ENCODE data around the gene AP1S3.

AP1S3 gene

DNA sequence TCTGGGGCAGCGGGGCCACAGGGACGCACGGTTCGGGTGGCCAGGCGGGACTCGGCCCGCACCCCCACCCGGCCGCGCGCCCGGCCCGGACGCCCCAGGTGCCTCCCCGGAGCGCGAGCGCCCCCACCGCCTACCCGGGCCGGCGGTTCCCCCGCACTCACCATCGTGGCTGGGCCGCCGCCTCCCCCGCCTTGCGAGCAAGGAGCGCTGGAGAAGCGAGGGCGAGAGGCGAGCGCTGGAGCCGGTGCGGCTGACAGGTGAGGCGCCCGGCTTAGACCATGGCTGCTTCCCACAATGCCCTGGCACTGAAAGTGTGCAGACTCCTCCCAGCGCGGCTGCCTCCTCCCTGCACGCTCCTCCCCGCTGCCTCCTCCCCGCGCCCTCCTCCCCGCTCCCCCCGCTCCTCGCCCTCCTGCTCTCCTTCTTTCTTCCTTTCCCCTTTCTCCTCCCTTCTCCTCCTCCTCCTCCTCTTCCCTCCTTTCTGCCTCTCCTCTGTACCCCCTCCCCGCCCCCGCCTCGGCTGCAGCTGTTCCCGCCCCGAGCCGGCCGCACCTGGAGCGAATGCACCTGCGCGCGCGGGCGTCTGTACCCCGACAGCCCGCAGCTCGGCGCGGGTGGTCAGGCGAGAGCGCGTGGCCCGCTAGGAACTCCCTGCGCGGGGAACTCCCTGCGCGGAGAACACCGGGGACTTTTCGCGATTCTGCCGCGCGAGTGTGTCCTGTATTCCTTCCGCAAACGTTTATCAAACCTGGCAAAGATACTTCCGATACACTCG is at the start of gene AP1S3 (continued):
- TF ChIP-seq, protein P1, sequence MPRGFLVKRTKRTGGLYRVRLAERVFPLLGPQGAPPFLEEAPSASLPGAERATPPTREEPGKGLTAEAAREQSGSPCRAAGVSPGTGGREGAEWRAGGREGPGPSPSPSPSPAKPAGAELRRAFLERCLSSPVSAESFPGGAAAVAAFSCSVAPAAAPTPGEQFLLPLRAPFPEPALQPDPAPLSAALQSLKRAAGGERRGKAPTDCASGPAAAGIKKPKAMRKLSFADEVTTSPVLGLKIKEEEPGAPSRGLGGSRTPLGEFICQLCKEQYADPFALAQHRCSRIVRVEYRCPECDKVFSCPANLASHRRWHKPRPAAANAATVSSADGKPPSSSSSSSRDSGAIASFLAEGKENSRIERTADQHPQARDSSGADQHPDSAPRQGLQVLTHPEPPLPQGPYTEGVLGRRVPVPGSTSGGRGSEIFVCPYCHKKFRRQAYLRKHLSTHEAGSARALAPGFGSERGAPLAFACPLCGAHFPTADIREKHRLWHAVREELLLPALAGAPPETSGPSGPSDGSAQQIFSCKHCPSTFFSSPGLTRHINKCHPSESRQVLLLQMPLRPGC (tag by site-specific recombination; IDR thresholded peaks at IDR 0.05) = no peak
- no peak for TF ChIP-seq ZNF248 (tag by site-specific recombination; IDR thresholded peaks at IDR 0.05)
- TF ChIP-seq AEBP2 (tag by site-specific recombination; IDR thresholded peaks at IDR 0.05; ENCODE audit: borderline replicate concordance) = no peak
- no peak for TF ChIP-seq ZNF132 (tag by site-specific recombination; IDR thresholded peaks at IDR 0.05; ENCODE audit: borderline replicate concordance)
- TF ChIP-seq, protein P2, sequence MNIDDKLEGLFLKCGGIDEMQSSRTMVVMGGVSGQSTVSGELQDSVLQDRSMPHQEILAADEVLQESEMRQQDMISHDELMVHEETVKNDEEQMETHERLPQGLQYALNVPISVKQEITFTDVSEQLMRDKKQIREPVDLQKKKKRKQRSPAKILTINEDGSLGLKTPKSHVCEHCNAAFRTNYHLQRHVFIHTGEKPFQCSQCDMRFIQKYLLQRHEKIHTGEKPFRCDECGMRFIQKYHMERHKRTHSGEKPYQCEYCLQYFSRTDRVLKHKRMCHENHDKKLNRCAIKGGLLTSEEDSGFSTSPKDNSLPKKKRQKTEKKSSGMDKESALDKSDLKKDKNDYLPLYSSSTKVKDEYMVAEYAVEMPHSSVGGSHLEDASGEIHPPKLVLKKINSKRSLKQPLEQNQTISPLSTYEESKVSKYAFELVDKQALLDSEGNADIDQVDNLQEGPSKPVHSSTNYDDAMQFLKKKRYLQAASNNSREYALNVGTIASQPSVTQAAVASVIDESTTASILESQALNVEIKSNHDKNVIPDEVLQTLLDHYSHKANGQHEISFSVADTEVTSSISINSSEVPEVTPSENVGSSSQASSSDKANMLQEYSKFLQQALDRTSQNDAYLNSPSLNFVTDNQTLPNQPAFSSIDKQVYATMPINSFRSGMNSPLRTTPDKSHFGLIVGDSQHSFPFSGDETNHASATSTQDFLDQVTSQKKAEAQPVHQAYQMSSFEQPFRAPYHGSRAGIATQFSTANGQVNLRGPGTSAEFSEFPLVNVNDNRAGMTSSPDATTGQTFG (tag by site-specific recombination; IDR thresholded peaks at IDR 0.05; ENCODE audit: borderline replicate concordance) = no peak
- peak; percentile 85 for TF ChIP-seq SP3 (tag by site-specific recombination; IDR thresholded peaks at IDR 0.05)
- TF ChIP-seq ZNF544 (tag by site-specific recombination; IDR thresholded peaks at IDR 0.05) = no peak
- TF ChIP-seq PBX3 (CRISPR knock-in tag; IDR thresholded peaks at IDR 0.05) = no peak
- 0 out of 2 replicates have a peak, but pooled peaks have one; percentile 17 for TF ChIP-seq ZNF488 (tag by site-specific recombination; IDR thresholded peaks at IDR 0.05)
- TF ChIP-seq TCF7L2 (IDR thresholded peaks at IDR 0.05; ENCODE audit: borderline replicate concordance, low read depth, low read length) = no peak
- 0 out of 2 replicates have a peak, but pooled peaks have one; percentile 52 for TF ChIP-seq ZNF660 (tag by site-specific recombination; IDR thresholded peaks at IDR 0.05)
- TF ChIP-seq GLI4 (tag by site-specific recombination; IDR thresholded peaks at IDR 0.05) = 0 out of 2 replicates have a peak, but pooled peaks have one; percentile 16
- no peak for TF ChIP-seq ZNF621 (tag by site-specific recombination; IDR thresholded peaks at IDR 0.05)
- no peak for TF ChIP-seq ZNF791 (tag by site-specific recombination; IDR thresholded peaks at IDR 0.05)
- no peak for TF ChIP-seq MYNN (tag by site-specific recombination; IDR thresholded peaks at IDR 0.05; ENCODE audit: borderline replicate concordance)
- no peak for TF ChIP-seq ZNF571 (tag by site-specific recombination; IDR thresholded peaks at IDR 0.05)
- no peak for TF ChIP-seq ZNF10 (tag by site-specific recombination; IDR thresholded peaks at IDR 0.05)
- TF ChIP-seq SETDB1 (IDR thresholded peaks at IDR 0.05; ENCODE audit: insufficient read length, low read length) = no peak
- TF ChIP-seq ZNF292 (tag by site-specific recombination; IDR thresholded peaks at IDR 0.05; ENCODE audit: borderline replicate concordance, low read depth) = no peak
- no peak for TF ChIP-seq ZNF529 (tag by site-specific recombination; IDR thresholded peaks at IDR 0.05; ENCODE audit: insufficient replicate concordance)
- TF ChIP-seq TRIM28 (IDR thresholded peaks at IDR 0.05; ENCODE audit: borderline replicate concordance, low read length) = no peak
- no peak for TF ChIP-seq ZNF274 (IDR thresholded peaks at IDR 0.05; ENCODE audit: low read length)
- TF ChIP-seq ZNF274 (tag by site-specific recombination; IDR thresholded peaks at IDR 0.05; ENCODE audit: borderline replicate concordance) = no peak
- TF ChIP-seq ZNF426 (tag by site-specific recombination; IDR thresholded peaks at IDR 0.05) = no peak
- TF ChIP-seq ZNF174 (tag by site-specific recombination; IDR thresholded peaks at IDR 0.05) = no peak
- TF ChIP-seq, protein P3, sequence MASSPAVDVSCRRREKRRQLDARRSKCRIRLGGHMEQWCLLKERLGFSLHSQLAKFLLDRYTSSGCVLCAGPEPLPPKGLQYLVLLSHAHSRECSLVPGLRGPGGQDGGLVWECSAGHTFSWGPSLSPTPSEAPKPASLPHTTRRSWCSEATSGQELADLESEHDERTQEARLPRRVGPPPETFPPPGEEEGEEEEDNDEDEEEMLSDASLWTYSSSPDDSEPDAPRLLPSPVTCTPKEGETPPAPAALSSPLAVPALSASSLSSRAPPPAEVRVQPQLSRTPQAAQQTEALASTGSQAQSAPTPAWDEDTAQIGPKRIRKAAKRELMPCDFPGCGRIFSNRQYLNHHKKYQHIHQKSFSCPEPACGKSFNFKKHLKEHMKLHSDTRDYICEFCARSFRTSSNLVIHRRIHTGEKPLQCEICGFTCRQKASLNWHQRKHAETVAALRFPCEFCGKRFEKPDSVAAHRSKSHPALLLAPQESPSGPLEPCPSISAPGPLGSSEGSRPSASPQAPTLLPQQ (tag by site-specific recombination; IDR thresholded peaks at IDR 0.05) = 0 out of 2 replicates have a peak, but pooled peaks have one; percentile 26
- TF ChIP-seq KLF7 (tag by site-specific recombination; IDR thresholded peaks at IDR 0.05; ENCODE audit: borderline replicate concordance) = no peak
- TF ChIP-seq ZNF830 (tag by site-specific recombination; IDR thresholded peaks at IDR 0.05; ENCODE audit: low read depth) = no peak

All from HEK293 (cell line).